ENCODE data around the gene HDAC5. TPM values are rescaled to one million over a fixed set of nuclear protein-coding genes. Genes with fewer than 3 reads are reported as not detected.

The HDAC5 gene
- total RNA-seq, 1 experiment from 2014 or later: 25.9 TPM

DNA sequence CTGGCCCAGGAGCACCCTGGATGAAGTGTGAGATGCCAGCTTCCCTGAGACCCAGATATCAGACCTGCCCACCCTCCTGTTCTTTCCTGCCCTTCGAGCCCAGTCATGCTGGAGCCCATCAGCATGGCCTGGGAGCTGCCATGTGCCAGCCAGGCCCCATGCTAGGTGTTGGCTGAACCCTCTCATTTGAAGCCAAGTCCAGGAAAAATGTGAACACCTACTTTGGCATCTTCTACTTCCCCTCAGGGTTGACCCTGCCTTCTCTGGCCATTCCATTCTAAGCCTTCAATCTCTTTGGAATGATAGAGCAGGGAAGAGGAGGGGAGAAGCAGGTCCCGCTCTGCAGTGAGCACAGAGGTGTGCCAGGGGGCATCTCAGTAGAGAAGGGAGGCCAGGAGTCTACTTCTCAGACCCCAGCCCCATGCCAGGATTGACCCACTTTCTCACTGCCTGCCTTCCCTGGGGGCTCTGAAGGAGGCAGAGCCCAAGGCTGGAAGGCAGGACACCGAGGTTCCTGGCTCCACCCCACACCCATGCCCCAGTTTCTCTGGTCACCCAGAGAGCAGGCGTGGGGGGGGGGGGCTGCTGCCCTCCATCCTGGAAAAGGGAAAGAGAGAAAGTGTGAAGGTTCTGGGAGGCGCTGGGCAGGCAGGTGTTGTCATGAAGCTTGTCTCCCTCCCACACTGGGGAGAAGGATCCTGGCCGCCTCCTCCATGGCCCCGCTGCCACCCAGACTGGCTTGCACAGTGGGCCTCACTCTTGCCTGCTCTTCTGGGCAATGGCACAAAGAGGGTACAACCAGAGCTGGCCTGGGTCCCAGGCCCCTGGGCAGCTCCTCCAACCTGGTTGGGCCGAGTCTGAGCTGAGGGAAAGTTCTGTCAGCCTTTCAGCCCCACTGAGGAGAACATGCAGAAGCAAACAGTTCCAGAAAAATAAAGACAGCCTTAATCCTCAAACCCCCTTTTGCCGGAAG lies 9.3 kb downstream of the HDAC5 start:
- Mint-ChIP-seq H3K36me3 (ENCODE audit: insufficient read depth, unreplicated experiment) (no peaks in the 10 kb centered on the region), H3K9me3 (ENCODE audit: unreplicated experiment) (no peaks in the 10 kb centered on the region), H3K4me3 (ENCODE audit: unreplicated experiment) (no peak overlapping the region), H3K27me3 (ENCODE audit: insufficient read depth, unreplicated experiment) (no peaks in the 10 kb centered on the region), H3K27ac (ENCODE audit: unreplicated experiment) (no peak overlapping the region), H3K4me1 (ENCODE audit: low read depth, unreplicated experiment) (no peaks in the 10 kb centered on the region)
- H3K4me3 ChIP-seq (ENCODE audit: low read depth, low read length): no peak overlapping the region
- no peaks in the 10 kb centered on the region for H3K36me3 ChIP-seq (ENCODE audit: control insufficient read depth, insufficient read depth, low read length)
- H3K9me3 ChIP-seq: no peaks in the 10 kb centered on the region
- ChIA-PET CTCF (interaction anchor here (1.1 to 2.9 kb wide), 3 partner anchors 9 to 170 kb away, joined by 3 to 38 read pairs (median 9); partner anchors contain the start of gene HDAC5), POLR2A (no interaction called here)
- H3K27me3 ChIP-seq (replicated peaks; ENCODE audit: control insufficient read depth, insufficient read depth, low read length): no peaks in the 10 kb centered on the region
- intact Hi-C loops (cut with micrococcal nuclease; ENCODE audit: unreplicated experiment): no loop called here
- BruUV-seq (replicated peaks): no TSS peak
- H3K4me1 ChIP-seq: peaks cover 7% of the 10 kb centered on the region
- TF ChIP-seq, protein P1, sequence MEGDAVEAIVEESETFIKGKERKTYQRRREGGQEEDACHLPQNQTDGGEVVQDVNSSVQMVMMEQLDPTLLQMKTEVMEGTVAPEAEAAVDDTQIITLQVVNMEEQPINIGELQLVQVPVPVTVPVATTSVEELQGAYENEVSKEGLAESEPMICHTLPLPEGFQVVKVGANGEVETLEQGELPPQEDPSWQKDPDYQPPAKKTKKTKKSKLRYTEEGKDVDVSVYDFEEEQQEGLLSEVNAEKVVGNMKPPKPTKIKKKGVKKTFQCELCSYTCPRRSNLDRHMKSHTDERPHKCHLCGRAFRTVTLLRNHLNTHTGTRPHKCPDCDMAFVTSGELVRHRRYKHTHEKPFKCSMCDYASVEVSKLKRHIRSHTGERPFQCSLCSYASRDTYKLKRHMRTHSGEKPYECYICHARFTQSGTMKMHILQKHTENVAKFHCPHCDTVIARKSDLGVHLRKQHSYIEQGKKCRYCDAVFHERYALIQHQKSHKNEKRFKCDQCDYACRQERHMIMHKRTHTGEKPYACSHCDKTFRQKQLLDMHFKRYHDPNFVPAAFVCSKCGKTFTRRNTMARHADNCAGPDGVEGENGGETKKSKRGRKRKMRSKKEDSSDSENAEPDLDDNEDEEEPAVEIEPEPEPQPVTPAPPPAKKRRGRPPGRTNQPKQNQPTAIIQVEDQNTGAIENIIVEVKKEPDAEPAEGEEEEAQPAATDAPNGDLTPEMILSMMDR (IDR thresholded peaks at IDR 0.05; ENCODE audit: insufficient read depth in 1 of 2, low read depth in 1 of 2, low read length in 1 of 2, severe bottlenecking in 1 of 2, unreplicated experiment in 1 of 2): no peak
- DNase-seq: no peak

DNA sequence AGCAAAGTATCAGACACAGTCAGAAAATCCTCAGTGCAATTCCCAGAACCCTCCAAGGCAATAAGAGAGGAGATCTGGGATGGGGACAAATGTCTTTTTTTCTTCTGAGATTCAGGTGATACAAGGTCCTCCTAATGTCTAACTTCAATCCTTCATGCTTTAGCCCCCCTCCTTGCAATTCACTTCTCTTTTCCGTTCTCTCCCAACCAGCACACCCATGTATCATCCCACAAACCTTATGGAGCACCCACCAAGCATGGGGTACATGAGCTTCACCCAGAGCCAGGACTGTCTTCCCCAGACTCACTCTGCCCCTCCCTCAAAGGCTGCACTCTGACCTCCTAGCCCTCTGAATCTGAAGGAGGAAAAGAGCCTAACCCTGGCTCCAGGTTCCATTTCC lies 10.1 kb downstream of the HDAC5 start:
- TF ChIP-seq, protein P1 (IDR thresholded peaks at IDR 0.05; ENCODE audit: insufficient read depth in 1 of 2, low read depth in 1 of 2, low read length in 1 of 2, severe bottlenecking in 1 of 2, unreplicated experiment in 1 of 2): no peak
- ChIA-PET POLR2A (no interaction called here), CTCF (no interaction called here)
- BruUV-seq (replicated peaks): no TSS peak
- Mint-ChIP-seq H3K4me3 (ENCODE audit: unreplicated experiment) (no peak overlapping the region), H3K36me3 (ENCODE audit: insufficient read depth, unreplicated experiment) (no peaks in the 10 kb centered on the region), H3K27ac (ENCODE audit: unreplicated experiment) (no peak overlapping the region), H3K27me3 (ENCODE audit: insufficient read depth, unreplicated experiment) (no peaks in the 10 kb centered on the region), H3K9me3 (ENCODE audit: unreplicated experiment) (no peaks in the 10 kb centered on the region), H3K4me1 (ENCODE audit: low read depth, unreplicated experiment) (peaks cover 7% of the 10 kb centered on the region)
- Histone ChIP-seq H3K9me3 (no peaks in the 10 kb centered on the region), H3K27me3 (replicated peaks; ENCODE audit: control insufficient read depth, insufficient read depth, low read length) (no peaks in the 10 kb centered on the region), H3K4me1 (peaks cover 12% of the 10 kb centered on the region), H3K4me3 (ENCODE audit: low read depth, low read length) (no peak overlapping the region), H3K36me3 (ENCODE audit: control insufficient read depth, insufficient read depth, low read length) (no peaks in the 10 kb centered on the region)
- no peak for DNase-seq
- intact Hi-C loops (cut with micrococcal nuclease; ENCODE audit: unreplicated experiment): no loop called here

DNA sequence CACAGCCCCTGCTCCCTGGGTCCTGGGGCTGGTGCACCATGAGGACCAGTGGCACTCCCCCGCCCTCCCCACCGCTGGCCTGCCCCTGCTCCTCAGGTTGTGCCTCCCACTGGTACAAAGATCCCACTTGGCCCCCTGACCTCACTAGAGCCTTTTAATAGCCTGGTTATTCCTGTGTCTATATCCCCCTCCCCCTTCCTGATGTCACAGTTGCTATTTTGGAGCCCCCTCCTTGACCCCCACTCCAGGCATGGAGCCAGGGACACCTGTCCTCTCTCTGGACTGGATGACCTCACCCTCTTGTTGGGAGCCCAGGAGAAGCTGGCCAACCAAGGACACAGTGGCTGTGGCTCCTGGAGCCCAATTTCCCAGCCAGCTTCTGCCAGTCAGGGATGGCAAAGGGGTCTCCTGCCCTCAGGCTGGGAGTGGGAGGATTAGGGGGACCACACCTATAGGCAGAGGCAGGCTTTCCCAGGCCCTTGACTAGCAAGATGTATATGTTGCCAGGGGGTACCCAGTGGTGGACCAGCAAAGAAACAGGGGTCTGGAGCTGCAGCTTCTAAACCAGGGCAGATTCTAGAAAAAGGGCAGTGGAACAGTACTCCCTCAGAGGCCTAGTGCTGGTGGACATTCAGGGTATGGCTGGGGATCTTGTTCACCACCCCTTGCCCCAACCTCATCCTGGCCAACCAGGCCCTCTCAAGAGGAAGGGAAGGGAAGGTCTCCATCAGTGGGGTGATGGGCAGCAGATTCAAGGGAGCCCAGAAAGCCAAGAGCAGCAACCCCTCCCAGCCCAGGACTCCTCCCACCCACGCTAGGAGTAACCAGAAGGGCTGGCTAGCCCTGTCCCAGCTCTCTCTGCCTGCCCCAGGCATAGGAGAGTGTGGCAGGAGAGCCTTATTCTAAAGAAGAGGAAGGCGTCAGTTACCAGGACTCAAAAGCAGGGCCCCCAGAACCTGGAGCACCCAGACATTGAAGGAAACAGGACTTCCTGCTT lies 10.9 kb downstream of the HDAC5 start:
- POLR2A ChIA-PET: no interaction called here
- Histone ChIP-seq H3K36me3 (ENCODE audit: control insufficient read depth, insufficient read depth, low read length) (no peaks in the 10 kb centered on the region), H3K9me3 (no peaks in the 10 kb centered on the region), H3K4me1 (peaks cover 19% of the 10 kb centered on the region), H3K27me3 (replicated peaks; ENCODE audit: control insufficient read depth, insufficient read depth, low read length) (no peaks in the 10 kb centered on the region), H3K4me3 (ENCODE audit: low read depth, low read length) (no peak overlapping the region)
- Mint-ChIP-seq H3K36me3 (ENCODE audit: insufficient read depth, unreplicated experiment) (no peaks in the 10 kb centered on the region), H3K27me3 (ENCODE audit: insufficient read depth, unreplicated experiment) (no peaks in the 10 kb centered on the region), H3K9me3 (ENCODE audit: unreplicated experiment) (no peaks in the 10 kb centered on the region), H3K4me3 (ENCODE audit: unreplicated experiment) (no peak overlapping the region), H3K4me1 (ENCODE audit: low read depth, unreplicated experiment) (peaks cover 7% of the 10 kb centered on the region), H3K27ac (ENCODE audit: unreplicated experiment) (no peak overlapping the region)
- CTCF ChIA-PET: interaction anchor here (0.5 kb wide), 1 partner anchor 28 kb away, joined by 3 read pairs; no protein-coding TSS in a partner anchor
- BruUV-seq (replicated peaks): no TSS peak
- DNase-seq: no peak
- TF ChIP-seq, protein P1 (IDR thresholded peaks at IDR 0.05; ENCODE audit: insufficient read depth in 1 of 2, low read depth in 1 of 2, low read length in 1 of 2, severe bottlenecking in 1 of 2, unreplicated experiment in 1 of 2): no peak
- intact Hi-C loops (cut with micrococcal nuclease; ENCODE audit: unreplicated experiment): no loop called here

All from Caco-2 (cell line).